Umbilical cord (tissue), 2 donors: Measurements from ENCODE around the gene RASL10B. TPM values are rescaled to one million over a fixed set of nuclear protein-coding genes. Genes with fewer than 3 reads are reported as not detected.
A peak's percentile ranks its signal among the peaks of the same experiment; 100 is the strongest.

ENCODE experiments used
- DNase-seq: peaks from one replicate; pipeline ENCODE4 v3.0.0-alpha.2; 2015; ENCODE audit warnings: low spot score
- total RNA-seq: library from RNA; depleted of rRNA; stranded (reverse); fragments of >200 nt; gene quantifications from one replicate; pipeline ENCODE4 v1.2.3, GENCODE V29; 2014; ENCODE audit warnings: low replicate concordance; ENCODE audit not compliant: insufficient read depth

The RASL10B gene
- total RNA-seq, 1 donor from 2014 or later = 14.7 TPM

DNA sequence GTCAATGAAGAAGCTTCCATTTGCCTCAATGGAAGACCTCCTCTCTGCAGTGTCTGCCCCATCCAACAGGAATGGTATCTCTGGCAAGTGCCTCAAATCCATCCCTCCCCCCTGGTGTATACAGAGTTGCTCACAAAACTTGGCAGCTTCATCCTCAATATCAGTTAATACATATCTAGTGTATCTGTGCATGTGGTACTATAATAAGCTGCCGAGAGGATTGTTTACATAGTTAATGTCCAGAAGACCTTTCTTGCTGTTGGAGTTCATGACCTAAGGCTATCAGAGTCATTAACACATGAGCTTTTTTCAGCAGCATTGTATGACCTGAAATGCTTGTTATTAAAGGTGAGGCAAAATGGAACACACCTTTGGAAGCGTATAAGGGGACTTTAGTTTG lies 14.0 kb upstream of the RASL10B start:
- no peak for DNase-seq

DNA sequence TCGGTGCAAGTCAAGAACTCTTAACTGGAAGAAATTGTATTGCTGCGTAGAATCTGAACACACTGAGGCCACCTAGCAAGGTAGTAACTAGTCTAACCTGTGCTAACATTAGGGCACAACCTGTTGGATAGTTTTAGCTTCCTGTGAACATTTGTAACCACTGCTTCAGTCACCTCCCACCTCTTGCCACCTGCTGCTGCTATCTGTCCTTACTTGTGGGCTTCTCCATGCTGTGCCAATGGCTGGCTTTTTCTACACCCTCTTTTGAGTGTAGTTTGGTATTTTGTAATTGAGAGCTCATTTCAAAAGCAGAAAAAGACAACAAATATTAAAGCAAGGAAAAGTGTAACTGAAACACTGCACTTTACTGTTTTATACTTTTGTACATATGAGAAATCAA lies 7.7 kb upstream of the RASL10B start:
- no peak for DNase-seq

GRCh38 chr17:35725058-35725457 lies 6.4 kb upstream of the RASL10B start:
- no peak for DNase-seq

DNA sequence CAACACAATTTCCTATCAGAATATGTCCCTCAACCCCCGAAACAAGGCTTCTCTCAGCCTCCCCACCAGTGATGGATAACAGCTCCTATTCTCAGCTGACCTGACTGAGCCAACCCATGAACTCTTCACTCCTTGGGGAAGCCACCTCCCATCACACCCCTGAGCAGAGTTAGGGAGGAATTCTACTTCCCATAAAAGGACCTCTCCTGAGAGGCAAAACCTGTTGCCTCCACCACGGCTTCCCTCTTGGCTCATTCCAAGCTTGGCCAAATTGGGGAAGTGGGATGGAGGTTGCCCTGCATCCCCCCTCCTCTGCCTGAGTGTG lies 5.7 kb upstream of the RASL10B start:
- DNase-seq = no peak

GRCh38 chr17:35726127-35726952 lies 5.1 kb upstream of the RASL10B start:
- DNase-seq = peak; percentile 86

- DNase-seq = no peak
These were observed 4.4 kb upstream of the RASL10B start for GRCh38 chr17:35726953-35727460.

- no peak for DNase-seq
These were observed 3.8 kb upstream of the RASL10B start for GRCh38 chr17:35727635-35728034.

DNA sequence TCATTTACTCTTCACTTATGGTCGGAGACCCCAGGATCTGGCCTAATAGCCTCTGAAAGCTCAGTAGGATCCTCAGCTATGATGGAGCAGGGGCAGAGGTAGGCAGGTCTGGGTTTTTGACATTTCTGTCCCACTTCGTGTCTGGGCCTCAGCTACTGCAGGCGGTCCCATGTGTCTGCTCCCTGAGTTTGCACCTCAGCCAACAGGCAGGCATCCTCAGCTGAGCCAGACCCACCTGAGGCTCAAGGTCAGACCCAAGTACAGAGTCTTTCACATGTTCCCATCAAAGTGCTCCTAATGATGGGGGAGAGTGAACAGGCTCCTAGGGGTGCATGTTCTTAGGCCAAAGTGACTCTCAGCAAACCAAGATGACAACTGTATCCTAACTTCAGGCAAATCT lies 2.9 kb upstream of the RASL10B start:
- DNase-seq = no peak

- no peak for DNase-seq
These were observed 2.0 kb upstream of the RASL10B start for GRCh38 chr17:35729405-35729833.

GRCh38 chr17:35730400-35731005 lies 936 bp upstream of the RASL10B start:
- DNase-seq = no peak

GRCh38 chr17:35731917-35732805 lies 722 bp downstream of the RASL10B start:
- DNase-seq = no peak

GRCh38 chr17:35732806-35733136 lies 1.3 kb downstream of the RASL10B start:
- DNase-seq = no peak

GRCh38 chr17:35733366-35733765 lies 1.9 kb downstream of the RASL10B start:
- no peak for DNase-seq

GRCh38 chr17:35734396-35734795 lies 3.0 kb downstream of the RASL10B start:
- DNase-seq = no peak

DNA sequence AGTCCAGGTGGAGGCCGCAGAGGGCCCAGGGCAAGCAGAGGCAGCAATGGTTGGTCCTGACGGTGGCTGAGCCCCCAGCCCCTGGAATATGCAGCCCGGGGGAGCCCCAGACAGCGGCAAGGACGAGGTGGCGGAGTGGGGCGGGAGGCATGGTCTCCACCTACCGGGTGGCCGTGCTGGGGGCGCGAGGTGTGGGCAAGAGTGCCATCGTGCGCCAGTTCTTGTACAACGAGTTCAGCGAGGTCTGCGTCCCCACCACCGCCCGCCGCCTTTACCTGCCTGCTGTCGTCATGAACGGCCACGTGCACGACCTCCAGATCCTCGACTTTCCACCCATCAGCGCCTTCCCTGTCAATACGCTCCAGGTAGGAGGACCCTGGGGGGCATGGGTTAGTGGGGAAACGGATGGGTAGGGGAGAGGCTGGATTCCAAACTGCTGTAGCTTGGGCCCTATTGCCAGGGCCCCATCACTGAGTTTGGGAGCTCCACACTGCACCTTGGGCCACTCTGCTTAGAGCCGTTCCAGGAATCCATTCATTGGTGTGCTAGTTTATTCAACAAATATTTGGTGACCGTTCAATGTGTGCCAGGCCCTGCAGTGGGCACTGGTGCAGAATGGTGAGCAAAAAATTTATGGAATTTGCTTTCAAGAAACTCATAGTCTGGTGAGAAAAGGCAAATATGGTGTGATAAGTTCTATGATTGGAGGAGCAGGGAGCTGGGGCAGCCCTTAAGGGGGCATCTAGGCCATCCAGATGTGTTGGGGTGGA lies 3.8 kb downstream of the RASL10B start:
- no peak for DNase-seq

- DNase-seq = no peak
These were observed 4.8 kb downstream of the RASL10B start for GRCh38 chr17:35736236-35736635.

GRCh38 chr17:35738519-35739133 lies 7.2 kb downstream of the RASL10B start:
- DNase-seq = no peak

DNA sequence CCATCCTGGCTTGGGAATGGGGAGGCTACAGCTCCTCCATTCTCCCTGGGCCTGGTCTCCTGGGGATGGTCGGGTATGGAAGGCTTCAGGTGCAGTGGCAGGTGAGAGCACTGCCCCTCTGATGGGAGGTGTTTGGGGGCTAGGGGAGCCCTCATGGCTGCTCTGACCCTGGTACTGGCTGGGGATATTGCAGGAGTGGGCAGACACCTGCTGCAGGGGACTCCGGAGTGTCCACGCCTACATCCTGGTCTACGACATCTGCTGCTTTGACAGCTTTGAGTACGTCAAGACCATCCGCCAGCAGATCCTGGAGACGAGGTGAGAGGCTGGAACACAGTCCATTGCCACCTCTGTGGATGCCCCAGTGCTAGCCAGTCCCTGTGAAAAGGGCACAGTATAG lies 8.8 kb downstream of the RASL10B start:
- no peak for DNase-seq

- no peak for DNase-seq
These were observed 9.8 kb downstream of the RASL10B start for GRCh38 chr17:35740997-35741931.

GRCh38 chr17:35742496-35742895 lies 11.1 kb downstream of the RASL10B start:
- DNase-seq = no peak
